Type B pancreatic cell (in vitro differentiated cells): ENCODE data around the gene PIP5K1B. TPM values are rescaled to one million over a fixed set of nuclear protein-coding genes. Genes with fewer than 3 reads are reported as not detected.

ENCODE experiments used
- DNase-seq: peaks from one replicate; pipeline ENCODE4 v3.0.0; 2021; ENCODE audit warnings: mixed read lengths; ENCODE audit not compliant: unreplicated experiment; ENCODE audit errors: extremely low spot score
- H3K27ac Mint-ChIP-seq: 2 replicates; pipeline ENCODE4 v1.8.0; 2021; ENCODE audit warnings: mild to moderate bottlenecking, mixed read lengths
- H3K27me3 Mint-ChIP-seq: 2 replicates; pipeline ENCODE4 v1.8.0; 2021; ENCODE audit warnings: mixed read lengths
- H3K36me3 Mint-ChIP-seq: 2 replicates; pipeline ENCODE4 v1.8.0; 2021; ENCODE audit warnings: mixed read lengths
- H3K4me1 Mint-ChIP-seq: one replicate; pipeline ENCODE4 v1.8.0; 2021; ENCODE audit warnings: mixed read lengths; ENCODE audit not compliant: unreplicated experiment
- H3K4me3 Mint-ChIP-seq: 2 replicates; pipeline ENCODE4 v1.8.0; 2021; ENCODE audit warnings: mild to moderate bottlenecking, mixed read lengths
- H3K9me3 Mint-ChIP-seq: 2 replicates; pipeline ENCODE4 v1.8.0; 2021; ENCODE audit warnings: mixed read lengths
- CTCF ChIP-seq: fragments of 200-600 bp; sonication (generic); conservative IDR thresholded peaks from 2 replicates; pipeline ENCODE4 v1.5.0; 2021; ENCODE audit warnings: antibody characterized with exemption, mild to moderate bottlenecking
- total RNA-seq: library from RNA; stranded (reverse); gene quantifications from 2 replicates; pipeline ENCODE4 v1.2.1, GENCODE V29; 2021; ENCODE audit warnings: low replicate concordance

The PIP5K1B gene
- total RNA-seq, 1 donor from 2014 or later: 9.8 TPM

GRCh38 chr9:68867066-68867465, 162.0 kb downstream of the PIP5K1B start:
- Mint-ChIP-seq H3K36me3 (no peaks in the 10 kb centered on the region), H3K27ac (no peak overlapping the region), H3K4me3 (no peak overlapping the region), H3K4me1 (no peaks in the 10 kb centered on the region), H3K27me3 (no peaks in the 10 kb centered on the region), H3K9me3 (no peaks in the 10 kb centered on the region)
- no peak for TF ChIP-seq CTCF
- DNase-seq: no peak

GRCh38 chr9:68869022-68869421, 164.0 kb downstream of the PIP5K1B start:
- Mint-ChIP-seq H3K27me3 (no peaks in the 10 kb centered on the region), H3K9me3 (no peaks in the 10 kb centered on the region), H3K36me3 (no peaks in the 10 kb centered on the region), H3K27ac (no peak overlapping the region), H3K4me1 (peaks cover 4% of the 10 kb centered on the region), H3K4me3 (no peak overlapping the region)
- no peak for TF ChIP-seq CTCF
- no peak for DNase-seq

- no peaks in the 10 kb centered on the region for H3K36me3 Mint-ChIP-seq
- no peak overlapping the region for H3K27ac Mint-ChIP-seq
- no peak overlapping the region for H3K4me3 Mint-ChIP-seq
- TF ChIP-seq CTCF: no peak
- H3K4me1 Mint-ChIP-seq: peaks cover 4% of the 10 kb centered on the region
- no peaks in the 10 kb centered on the region for H3K27me3 Mint-ChIP-seq
- H3K9me3 Mint-ChIP-seq: no peaks in the 10 kb centered on the region
- no peak for DNase-seq
These were observed 165.0 kb downstream of the PIP5K1B start for GRCh38 chr9:68870086-68870485.

GRCh38 chr9:68871236-68871635, 166.2 kb downstream of the PIP5K1B start:
- no peak overlapping the region for H3K4me3 Mint-ChIP-seq
- no peak for DNase-seq

GRCh38 chr9:68872026-68872501, 167.0 kb downstream of the PIP5K1B start:
- no peak for DNase-seq

More at GRCh38 chr9:68871236-68871635, 166.2 kb downstream of the PIP5K1B start:
- no peak for TF ChIP-seq CTCF
- no peaks in the 10 kb centered on the region for H3K36me3 Mint-ChIP-seq
- H3K9me3 Mint-ChIP-seq: no peaks in the 10 kb centered on the region
- peaks cover 6% of the 10 kb centered on the region for H3K4me1 Mint-ChIP-seq
- H3K27me3 Mint-ChIP-seq: no peaks in the 10 kb centered on the region
- H3K27ac Mint-ChIP-seq: no peak overlapping the region

More at GRCh38 chr9:68872026-68872501, 167.0 kb downstream of the PIP5K1B start:
- TF ChIP-seq CTCF: no peak
- no peaks in the 10 kb centered on the region for H3K9me3 Mint-ChIP-seq
- H3K4me1 Mint-ChIP-seq: peaks cover 11% of the 10 kb centered on the region
- no peaks in the 10 kb centered on the region for H3K27me3 Mint-ChIP-seq
- no peak overlapping the region for H3K4me3 Mint-ChIP-seq
- H3K27ac Mint-ChIP-seq: no peak overlapping the region
- no peaks in the 10 kb centered on the region for H3K36me3 Mint-ChIP-seq
